Body of pancreas (tissue), 4 donors: Measurements from ENCODE around the gene PGM1. TPM values are rescaled to one million over a fixed set of nuclear protein-coding genes. Genes with fewer than 3 reads are reported as not detected.

Experiments used
- ATAC-seq: fragments of 150-250 bp; one replicate; pipeline ENCODE4 v1.9.1; 2016
- DNase-seq, 4 donors: peaks; one replicate each; pipeline ENCODE4 v3.0.0-alpha.2; 2019
- H3K27ac ChIP-seq, 4 donors: fragments of 200-600 bp; sonication (generic); 1 replicate in 3 of 4; 2 replicates in 1 of 4; pipeline versions ENCODE4 v1.5.1 to v1.6.1; 2016 to 2019; ENCODE audit warnings: mild to moderate bottlenecking in 1 of 4, mixed read lengths in 1 of 4, moderate library complexity in 1 of 4
- H3K27me3 ChIP-seq, 2 donors: fragments of 200-600 bp; sonication (generic); one replicate each; pipeline ENCODE4 v1.6.0; 2016; ENCODE audit warnings: mild to moderate bottlenecking in 1 of 2
- H3K36me3 ChIP-seq, 2 donors: fragments of 200-600 bp; sonication (generic); replicated peaks in 1 of 2; 2 replicates each; pipeline ENCODE4 v1.5.1; 2016; ENCODE audit warnings: low read depth in 2 of 2; ENCODE audit not compliant: insufficient read depth in 1 of 2
- H3K4me1 ChIP-seq: fragments of 200-600 bp; sonication (generic); one replicate; pipeline ENCODE4 v1.6.0; 2016
- H3K4me3 ChIP-seq, 2 donors: fragments of 200-600 bp; sonication (generic); 1 replicate in 1 of 2; 2 replicates in 1 of 2; pipeline ENCODE4 v1.5.1; 2016 to 2019
- H3K9me3 ChIP-seq, 3 donors: fragments of 200-600 bp; sonication (generic); 1 replicate in 2 of 3; 2 replicates in 1 of 3; pipeline ENCODE4 v1.5.1; 2016
- CTCF ChIP-seq, 7 experiments: fragments of 450-650 bp in 4 of 7; fragments of 200-600 bp in 3 of 7; sonication (generic) in 3 of 7; IDR thresholded peaks; one replicate each; pipeline ENCODE4 v1.5.1; 2016 to 2019; ENCODE audit warnings: antibody characterized with exemption in 7 of 7
- POLR2A ChIP-seq, 3 donors: fragments of 450-650 bp; IDR thresholded peaks; one replicate each; pipeline ENCODE4 v1.6.1; 2016; ENCODE audit warnings: antibody characterized with exemption in 3 of 3, mild to moderate bottlenecking in 2 of 3
- WGBS, 2 donors: methylation state at CpG; one replicate each; pipeline ENCODE4 v1.1.5; 2017; 5-methylcytosine and 5-hydroxymethylcytosine counted together
- intact Hi-C: fragments of 100-400 bp; cut with DNase I; formaldehyde crosslinking; loops from one replicate; pipeline ENCODE4 v1.15.1; 2023
- total RNA-seq, 2 donors: library from RNA; depleted of rRNA; stranded (reverse); fragments of >200 nt; gene quantifications; one replicate each; pipeline ENCODE4 v1.1.0, GENCODE V29; 2016

Gene PGM1
- total RNA-seq, 2 donors from 2014 or later = 68.5 to 123 TPM

- DNase-seq = no peak
- H3K4me3 ChIP-seq = no peak overlapping the region
- intact Hi-C loops = no loop called here
- TF ChIP-seq POLR2A (IDR thresholded peaks at IDR 0.05) (no peak), CTCF (IDR thresholded peaks at IDR 0.05) (no peak)
- ATAC-seq = no peak
- H3K27me3 ChIP-seq = no peaks in the 10 kb centered on the region
- H3K9me3 ChIP-seq = no peaks in the 10 kb centered on the region
- H3K4me1 ChIP-seq = peaks cover 56% of the 10 kb centered on the region
- 83 to 92% methylated on average over 8 of the region's 8 CpGs for WGBS, 2 donors
- H3K36me3 ChIP-seq = peaks cover 0 to 7% of the 10 kb centered on the region in 2 donors
- peak overlapping the region in 3 of 4 donors; percentile 28 to 65 (median 64) for H3K27ac ChIP-seq
These were observed 45.3 kb downstream of the PGM1 start for GRCh38 chr1:63638471-63638870.

DNA sequence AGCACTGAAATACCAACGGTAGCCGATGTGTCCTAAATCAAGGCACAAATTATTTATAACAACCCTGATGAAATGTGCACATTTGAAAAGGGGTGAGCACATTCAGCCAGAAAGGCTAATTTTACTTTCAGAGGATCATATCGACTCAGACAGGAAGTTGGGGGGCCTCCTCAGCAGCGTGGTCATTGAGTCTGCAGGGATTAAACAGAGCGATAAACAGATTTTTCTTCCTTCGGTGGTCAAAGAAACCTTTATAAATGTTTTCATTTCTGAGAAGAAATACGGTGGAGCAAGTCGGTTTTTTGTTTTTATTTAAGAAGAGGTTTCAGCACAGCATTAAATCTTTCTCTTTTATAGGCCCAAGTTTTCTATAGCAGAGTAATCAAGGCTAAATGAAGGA is 45.7 kb downstream of the PGM1 start:
- WGBS, 2 donors = 77 to 78% methylated on average over 8 of the region's 8 CpGs
- intact Hi-C loops = no loop called here
- peak overlapping the region in 3 of 4 donors; percentile 28 to 65 (median 64) for H3K27ac ChIP-seq
- no peak overlapping the region for H3K4me3 ChIP-seq
- DNase-seq (no peak), ATAC-seq (no peak)
- no peaks in the 10 kb centered on the region for H3K9me3 ChIP-seq
- H3K27me3 ChIP-seq = no peaks in the 10 kb centered on the region
- H3K4me1 ChIP-seq = peaks cover 60% of the 10 kb centered on the region
- H3K36me3 ChIP-seq = peaks cover 0 to 7% of the 10 kb centered on the region in 2 donors
- TF ChIP-seq CTCF (IDR thresholded peaks at IDR 0.05) = no peak
- no peak for TF ChIP-seq POLR2A (IDR thresholded peaks at IDR 0.05)

GRCh38 chr1:63640633-63641567 is 47.7 kb downstream of the PGM1 start:
- H3K9me3 ChIP-seq = no peaks in the 10 kb centered on the region
- H3K27me3 ChIP-seq = no peaks in the 10 kb centered on the region
- peaks cover 81% of the 10 kb centered on the region for H3K4me1 ChIP-seq
- peak overlapping the region; percentile 63 to 69 (median 64) for H3K27ac ChIP-seq
- peaks cover 0 to 3% of the 10 kb centered on the region in 2 donors for H3K36me3 ChIP-seq
- TF ChIP-seq POLR2A (IDR thresholded peaks at IDR 0.05) = peak in 2 of 3 donors; percentile 18 to 35
- TF ChIP-seq CTCF (IDR thresholded peaks at IDR 0.05) = peak in 1 of 7 experiments; percentile 10
- ATAC-seq (peak; percentile 84), DNase-seq (peak; percentile 59 to 81 (median 70))
- intact Hi-C loops = no loop called here
- H3K4me3 ChIP-seq = no peak overlapping the region
- WGBS, 2 donors = 13 to 16% methylated on average over 4 of the region's 4 CpGs

GRCh38 chr1:63641615-63642014 is 48.4 kb downstream of the PGM1 start:
- intact Hi-C loops = no loop called here
- no peak for ATAC-seq

More at GRCh38 chr1:63641615-63642014, 48.4 kb downstream of the PGM1 start:
- WGBS, 2 donors = 15 to 30% methylated on average over 4 of the region's 4 CpGs
- Histone ChIP-seq H3K9me3 (no peaks in the 10 kb centered on the region), H3K4me1 (peaks cover 83% of the 10 kb centered on the region), H3K27me3 (no peaks in the 10 kb centered on the region), H3K36me3 (no peaks in the 10 kb centered on the region), H3K4me3 (no peak overlapping the region), H3K27ac (peak overlapping the region; percentile 62 to 65 (median 64))
- no peak for DNase-seq
- TF ChIP-seq POLR2A (IDR thresholded peaks at IDR 0.05) (no peak), CTCF (IDR thresholded peaks at IDR 0.05) (no peak)
